ENCODE data around the gene OGT.
"Not testable (repeated sequence)": the region's sequence is repeated elsewhere in the genome, so short reads cannot be mapped to it uniquely, and the experiment has no call there.

Gene OGT

GRCh38 chrX:71599965-71600364 is 67.1 kb downstream of the OGT start:
- DNase-seq, result no peak

GRCh38 chrX:71603618-71604017 is 70.7 kb downstream of the OGT start:
- no peak for DNase-seq

DNA sequence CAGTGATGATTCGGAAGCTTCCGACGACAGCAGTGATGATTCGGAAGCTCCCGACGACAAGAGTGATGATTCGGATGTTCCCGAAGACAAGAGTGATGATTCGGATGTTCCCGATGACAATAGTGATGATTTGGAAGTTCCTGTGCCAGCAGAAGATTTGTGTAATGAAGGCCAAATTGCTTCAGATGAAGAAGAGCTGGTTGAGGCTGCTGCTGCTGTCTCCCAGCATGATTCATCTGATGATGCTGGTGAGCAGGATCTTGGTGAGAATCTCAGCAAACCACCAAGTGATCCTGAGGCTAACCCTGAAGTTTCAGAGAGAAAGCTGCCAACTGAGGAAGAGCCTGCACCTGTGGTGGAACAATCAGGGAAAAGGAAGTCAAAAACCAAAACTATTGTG is 71.2 kb downstream of the OGT start:
- no peak for DNase-seq

DNA sequence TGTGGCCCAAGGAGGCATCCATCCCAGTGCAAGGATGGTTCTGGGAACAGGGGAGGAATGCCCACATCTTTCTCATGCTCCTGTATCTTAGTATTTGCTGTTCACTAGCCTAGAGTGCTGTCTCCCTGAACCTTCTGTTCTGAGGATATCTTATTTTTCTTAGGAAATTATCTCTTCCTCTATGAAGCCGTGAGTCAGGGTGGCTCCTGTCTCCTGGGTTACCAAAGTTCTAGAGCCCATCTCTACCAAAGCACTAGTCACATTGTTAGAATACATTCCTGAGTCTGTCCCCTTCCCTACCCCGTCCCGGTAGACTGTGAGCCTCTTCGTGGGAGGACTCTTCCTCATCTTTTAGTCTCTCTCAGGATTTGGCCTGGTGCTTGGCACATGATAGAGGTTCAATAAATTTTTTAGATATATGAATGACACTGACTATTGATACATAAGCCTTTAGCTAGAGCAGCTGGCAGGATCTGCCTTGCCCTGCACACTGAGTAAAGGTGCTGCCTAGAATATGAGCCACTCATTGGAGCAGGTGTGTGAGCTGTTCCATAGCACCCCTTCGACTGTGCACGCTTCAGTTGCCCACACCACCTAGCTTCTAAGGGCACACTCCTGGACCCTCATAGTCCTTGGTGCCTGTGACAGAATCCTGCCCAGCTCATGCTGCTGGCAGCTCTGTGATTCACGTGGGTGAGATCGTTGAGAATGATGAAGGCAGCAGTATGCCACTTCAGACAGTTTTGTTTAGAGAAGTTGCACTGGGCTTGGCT is 72.1 kb downstream of the OGT start:
- no peak for DNase-seq

DNA sequence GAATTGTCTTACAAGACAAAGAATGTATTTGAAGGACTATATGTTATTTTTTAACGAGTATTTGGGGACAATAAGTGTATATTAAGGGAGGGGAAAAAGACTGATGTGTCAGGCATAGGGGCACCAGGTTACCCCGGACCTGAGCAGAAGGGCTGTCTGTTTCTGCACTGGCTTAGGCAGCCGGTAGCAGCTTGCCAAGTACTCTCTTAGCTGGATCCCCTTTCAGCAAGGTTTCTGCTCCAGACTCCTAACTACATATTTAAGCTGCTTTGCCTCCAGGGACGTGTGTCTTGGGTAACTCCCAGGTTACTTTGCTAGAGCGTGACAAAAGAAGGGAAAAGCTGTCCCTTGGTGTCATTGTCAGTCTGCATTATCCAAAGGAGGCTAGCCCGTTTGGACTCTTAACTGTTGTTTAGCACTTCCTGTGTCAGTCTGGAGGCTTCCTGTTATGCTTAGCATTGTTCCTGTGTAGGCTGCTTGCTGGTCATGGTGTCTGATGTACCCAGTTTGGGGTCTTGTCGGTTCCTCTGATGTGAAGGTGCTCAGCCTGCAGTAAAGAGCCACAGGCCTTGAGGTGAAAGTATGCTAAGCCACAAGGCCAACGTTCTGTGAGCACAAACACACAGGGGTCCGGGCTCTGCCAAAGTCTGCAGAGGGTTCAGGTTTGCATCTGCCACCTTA is 73.8 kb downstream of the OGT start:
- no peak for DNase-seq

DNA sequence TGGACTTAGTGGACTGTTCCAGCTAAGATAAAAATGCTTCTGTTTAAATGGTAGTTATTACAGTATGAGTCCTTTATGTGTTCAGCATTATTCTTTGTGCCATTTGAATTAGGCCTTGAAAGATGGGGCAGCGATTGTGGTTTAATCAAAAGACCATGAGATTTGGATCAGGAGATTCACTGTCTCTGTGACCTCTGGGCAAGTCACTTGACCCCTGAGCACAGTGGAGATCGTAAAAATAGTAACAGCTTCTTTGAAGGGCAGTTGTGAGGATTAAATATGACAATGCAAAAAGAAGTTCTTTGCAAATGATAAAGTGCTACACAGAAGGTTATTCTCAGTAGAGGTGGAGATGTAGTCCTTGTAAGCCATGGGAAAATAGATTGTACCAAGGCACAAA is 74.6 kb downstream of the OGT start:
- DNase-seq, result no peak

DNA sequence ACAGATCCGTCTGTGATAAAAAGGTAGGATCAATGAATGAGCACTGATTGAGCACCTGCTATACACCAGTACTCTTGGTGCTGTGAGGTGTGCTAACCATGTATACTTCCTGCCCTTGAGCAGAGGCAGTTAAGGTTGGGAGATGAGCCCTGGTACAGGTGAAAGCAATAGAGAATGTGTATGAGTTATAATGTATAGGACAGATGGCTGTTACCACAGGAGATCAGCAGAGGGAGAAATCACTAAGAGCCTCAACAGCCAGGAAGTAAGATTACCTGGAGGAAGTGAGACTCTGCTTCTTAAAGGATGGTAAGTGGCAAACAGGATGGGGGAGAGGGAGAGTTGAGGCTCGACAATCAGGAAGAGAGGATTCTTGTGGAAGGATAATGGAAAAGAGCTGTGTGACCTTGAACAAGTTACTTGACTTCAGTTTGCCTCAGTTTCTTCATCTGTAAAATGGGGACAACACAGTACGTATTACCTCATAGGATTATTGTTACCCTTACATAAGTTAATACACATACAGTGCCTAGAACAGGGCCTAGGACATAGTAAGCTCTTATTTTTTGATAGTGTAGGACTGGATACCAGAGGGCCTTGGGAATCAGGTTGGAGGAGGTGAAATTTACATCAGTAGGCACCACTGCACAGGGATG is 76.3 kb downstream of the OGT start:
- DNase-seq, result no peak

GRCh38 chrX:71611736-71612135 is 78.8 kb downstream of the OGT start:
- not testable (repeated sequence) for DNase-seq

- no peak for DNase-seq
These were observed 79.4 kb downstream of the OGT start for GRCh38 chrX:71612256-71612655.

DNA sequence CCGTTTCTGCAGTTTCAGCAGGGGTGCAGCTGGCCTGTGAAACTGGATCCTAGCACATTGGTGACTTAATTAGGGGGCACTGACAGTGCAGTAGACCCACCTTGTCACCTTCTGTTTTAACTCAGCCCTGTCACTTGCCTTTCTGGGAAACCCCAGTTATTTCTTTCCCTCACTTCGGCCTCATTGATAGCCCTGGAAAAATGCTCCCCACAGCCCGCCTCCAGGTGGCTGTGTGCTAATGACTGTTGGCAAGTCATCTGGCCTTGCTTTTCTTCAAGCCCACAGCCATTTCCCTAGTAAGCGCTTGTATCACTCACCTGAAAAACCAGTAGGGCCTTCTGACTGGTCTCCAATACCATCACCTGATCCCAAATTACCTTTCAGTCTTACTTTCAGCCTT is 82.2 kb downstream of the OGT start:
- no peak for DNase-seq

DNA sequence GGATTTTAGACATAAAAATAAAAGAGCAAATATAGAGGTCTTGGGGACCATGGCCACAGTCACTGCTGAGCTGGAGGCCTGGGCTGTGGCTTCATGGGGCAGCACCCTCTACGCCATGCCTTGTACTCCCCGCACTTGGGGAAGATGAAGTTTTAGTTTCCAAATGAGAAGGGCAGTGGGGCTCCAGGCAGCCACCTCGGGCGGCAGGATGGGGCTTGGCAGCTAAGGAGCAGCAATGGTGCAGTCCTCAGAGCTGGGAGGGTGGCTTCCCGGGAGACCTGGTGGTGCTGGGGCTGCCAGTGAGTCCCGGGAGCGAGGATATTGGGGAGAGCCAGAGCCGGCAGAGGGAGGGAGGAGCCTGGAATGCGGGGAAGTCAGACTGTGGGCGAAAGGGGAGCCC is 83.0 kb downstream of the OGT start:
- DNase-seq, result no peak

DNA sequence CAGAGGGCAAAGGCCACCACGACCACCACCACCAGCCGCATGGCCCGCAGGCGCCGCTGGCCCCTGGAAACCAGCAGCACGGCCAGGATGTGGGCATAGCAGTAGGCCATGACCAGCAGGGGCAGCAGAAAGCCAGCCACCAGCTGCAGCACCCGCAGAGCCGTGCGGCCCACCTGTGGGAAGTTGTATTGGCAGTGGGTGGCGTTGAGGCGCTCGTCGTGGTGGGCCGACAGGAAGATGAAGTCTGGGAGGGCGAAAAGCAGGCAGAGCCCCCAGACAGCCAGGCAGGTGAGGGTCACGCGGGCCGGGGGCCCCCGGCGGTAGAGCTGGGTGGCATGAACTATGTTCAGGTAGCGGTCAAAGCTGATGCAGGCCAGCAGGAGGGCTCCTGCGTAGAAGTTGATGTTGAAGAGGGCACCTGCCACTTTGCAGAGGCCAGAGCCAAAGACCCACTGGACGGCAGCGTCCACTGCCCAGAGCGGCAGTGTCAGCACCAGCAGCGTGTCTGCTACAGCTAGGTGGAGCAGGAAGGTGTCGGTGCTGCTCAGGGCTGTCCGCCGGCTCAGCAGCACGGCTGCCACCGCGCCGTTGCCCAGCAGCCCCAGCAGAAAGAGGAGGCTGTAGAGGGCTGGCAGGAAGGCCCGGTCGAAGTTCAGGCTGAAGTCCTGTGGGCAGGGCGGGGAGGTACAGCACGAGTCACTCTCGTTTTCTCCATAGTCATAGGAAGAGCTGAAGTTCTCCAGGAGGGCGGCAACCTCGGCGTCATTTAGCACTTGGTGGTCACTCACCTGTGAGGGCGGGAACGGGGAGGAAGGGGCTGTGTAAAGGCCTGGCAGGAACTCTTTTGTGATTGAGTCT is 84.0 kb downstream of the OGT start:
- no peak for DNase-seq

DNA sequence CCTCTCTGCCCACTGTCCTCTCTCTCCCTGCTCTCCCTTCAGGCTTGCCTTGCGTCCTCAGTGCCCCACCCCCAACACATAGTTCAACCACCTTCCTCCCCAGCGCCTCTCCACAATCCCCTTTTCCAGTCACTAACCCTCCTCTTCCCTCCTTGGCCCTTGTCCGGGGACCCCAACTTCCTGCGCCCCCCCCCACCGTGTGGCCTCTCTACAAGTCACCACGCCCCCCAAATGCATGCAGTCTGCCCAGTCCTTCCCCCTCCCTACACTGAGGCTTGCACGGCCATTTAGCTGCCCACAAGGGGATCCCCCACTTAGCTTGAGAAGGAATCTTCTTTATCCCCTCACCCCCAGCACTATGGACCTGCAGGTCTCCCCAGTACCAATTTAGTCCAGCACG is 84.8 kb downstream of the OGT start:
- no peak for DNase-seq

DNA sequence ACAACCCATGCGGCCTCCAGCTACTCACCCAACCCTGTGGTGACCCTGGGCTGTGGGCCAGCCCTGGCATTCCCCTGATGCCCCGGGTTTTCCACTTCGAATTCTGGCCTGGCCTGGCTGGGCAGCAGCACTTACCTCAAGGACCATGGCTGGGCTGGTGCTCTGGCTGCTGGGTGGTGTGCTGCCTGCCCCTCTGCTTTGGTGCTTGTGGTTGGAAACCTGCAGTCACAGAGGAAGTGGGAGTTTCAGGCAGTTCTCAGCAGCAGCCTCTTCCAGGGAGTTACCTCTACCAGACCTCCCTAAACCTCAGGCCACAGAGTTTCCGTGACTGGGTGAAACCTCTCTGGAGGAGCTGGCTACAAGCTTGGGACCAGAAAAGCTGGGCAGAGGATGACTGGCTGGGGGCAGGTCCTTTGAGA is 85.4 kb downstream of the OGT start, which contains the start of gene CXCR3:
TSS of gene CXCR3 (minus strand) at position 209 of the 419 bp plus-strand sequence. CDS start at position 147, 62 bp downstream.
- DNase-seq, result no peak

DNA sequence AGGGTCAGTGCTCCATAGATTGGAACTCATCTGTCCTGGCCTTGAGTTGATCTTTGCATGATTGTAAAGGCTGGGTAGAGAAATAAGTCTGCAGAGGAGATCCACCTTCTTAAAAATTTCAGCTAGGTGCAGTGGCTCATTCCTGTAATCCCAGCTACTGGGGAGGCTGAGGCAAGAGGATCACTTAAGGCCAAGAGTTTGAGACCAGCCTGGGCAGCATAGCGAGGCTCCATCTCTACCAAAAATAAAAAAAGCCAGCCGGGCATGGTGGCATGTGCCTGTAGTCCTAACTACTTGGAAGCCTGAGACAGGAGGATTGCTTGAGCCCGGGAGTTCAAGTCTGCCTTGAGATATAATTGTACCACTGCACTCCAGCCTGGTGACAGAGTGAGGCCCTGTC is 85.9 kb downstream of the OGT start:
- no peak for DNase-seq

DNA sequence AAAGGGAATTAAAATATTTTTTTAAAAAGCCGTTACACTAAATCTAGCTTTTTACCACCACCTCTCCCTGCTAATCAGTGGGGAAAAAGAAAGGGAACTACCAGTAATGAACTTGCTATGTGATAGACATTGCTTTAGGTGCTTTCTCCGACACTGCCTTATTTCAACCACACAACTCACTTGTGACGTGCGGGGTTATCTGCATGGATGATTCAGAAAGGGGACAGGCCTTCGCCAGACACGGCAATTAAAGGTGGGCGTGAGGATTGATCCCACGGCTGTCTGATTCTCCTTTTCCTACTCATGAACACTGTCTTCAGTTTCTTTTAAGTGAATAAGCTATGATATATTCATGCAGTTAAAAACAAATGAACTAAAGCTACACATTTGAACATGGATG is 86.3 kb downstream of the OGT start:
- DNase-seq, result no peak

DNA sequence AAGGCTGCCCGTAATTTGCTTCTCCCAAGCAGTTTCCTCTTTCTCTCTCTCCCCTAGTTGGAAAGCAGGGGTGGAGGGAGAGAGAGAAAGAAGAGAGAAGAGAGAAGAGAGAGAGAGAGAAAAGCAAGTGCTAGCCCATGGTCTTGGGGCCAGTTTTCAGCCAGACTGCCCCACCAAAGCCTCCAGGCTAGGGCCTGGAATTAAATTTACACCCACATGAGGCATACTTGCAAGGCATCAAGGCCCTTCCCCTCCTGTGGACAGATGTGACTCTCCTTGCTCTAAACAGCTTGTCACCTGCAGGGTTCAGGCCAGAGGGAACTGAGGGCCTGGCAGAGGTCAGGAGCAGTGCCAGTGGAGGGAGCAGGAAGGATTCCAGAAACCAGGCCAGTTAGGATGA is 87.1 kb downstream of the OGT start:
- DNase-seq, result no peak

DNA sequence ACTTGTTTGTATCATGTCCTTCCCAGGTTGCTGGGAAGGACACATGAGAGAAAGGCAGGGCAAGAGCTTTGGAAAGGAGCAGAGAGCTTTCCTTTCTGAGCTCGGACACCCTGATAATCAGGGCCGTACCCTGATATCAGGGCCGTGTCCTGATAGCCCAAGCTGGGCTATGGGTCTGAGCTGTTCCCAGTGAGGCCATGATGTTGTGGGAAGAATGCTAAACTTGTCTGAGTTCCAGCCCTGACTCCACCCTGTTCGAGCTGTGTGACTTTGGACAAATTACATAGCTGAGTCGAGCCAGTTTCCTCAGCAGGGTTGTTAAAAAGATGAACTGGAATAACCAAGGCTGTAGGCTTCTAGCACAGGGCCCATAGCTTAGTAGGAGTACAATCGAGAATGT is 88.7 kb downstream of the OGT start:
- no peak for DNase-seq

DNA sequence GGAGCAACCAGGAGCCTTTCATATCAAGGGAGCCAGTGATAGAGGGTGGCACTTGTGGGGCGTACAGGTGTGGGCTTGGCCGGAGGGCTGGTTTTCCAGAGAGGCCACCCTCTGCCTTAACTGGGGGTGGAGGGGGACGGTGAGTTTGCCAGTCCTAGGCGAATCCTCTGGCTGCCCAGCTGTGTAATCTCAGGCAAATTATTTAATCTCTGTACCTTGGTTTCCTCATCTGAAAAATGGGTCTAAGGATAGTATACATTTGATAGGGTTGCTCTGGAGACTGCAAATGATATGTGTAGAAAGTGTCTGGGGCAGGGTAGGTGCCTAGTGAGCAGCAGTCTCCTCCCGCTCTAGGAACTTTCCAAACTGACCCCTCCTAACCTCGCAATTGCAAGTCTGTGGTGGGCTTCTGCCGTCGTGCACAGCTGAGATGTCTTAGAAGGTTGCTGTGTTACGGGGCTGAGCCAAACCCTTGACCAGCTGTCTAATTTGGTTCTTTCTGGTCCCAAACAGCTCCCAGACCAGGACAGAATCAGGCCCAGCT is 89.2 kb downstream of the OGT start:
- DNase-seq, result no peak

- no peak for DNase-seq
These were observed 89.9 kb downstream of the OGT start for GRCh38 chrX:71622576-71623450.

DNA sequence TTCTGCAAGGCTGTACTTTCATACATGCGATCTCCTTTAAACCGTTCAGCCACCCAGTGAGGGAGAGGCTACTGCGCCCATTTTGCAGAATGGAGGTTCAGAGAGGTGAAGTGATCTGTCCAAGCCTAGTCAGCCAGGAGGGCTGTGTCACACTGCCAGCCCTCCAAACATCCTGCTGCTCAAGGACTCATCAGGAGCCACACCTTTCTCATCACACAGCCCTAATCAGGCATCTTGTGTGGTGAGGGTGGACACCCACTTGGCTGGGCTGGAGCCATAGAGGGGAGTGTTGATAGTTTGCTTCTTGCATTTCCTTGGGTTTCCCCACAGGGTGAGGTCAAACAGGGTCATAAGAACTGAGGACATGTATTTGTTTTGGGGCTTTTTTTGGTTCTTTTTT is 90.8 kb downstream of the OGT start:
- no peak for DNase-seq

GRCh38 chrX:71625471-71625870 is 92.6 kb downstream of the OGT start:
- no peak for DNase-seq

Measured in NCI-H1105 treated with DMSO at 0.1 percent for 48 hours (cell line).